Heart left ventricle (tissue), 16 donors: ENCODE results near the gene TEX30. TPM values are rescaled to one million over a fixed set of nuclear protein-coding genes. Genes with fewer than 3 reads are reported as not detected.

ENCODE experiments used
- ATAC-seq, 4 donors: fragments of 200-7000 bp; cut with Tn5 transposase; one replicate each; pipeline ENCODE4 v1.9.1; 2020 to 2022; ENCODE audit warnings: moderate library complexity in 4 of 4, mild to moderate bottlenecking in 3 of 4, moderate number of reproducible peaks in 1 of 4
- DNase-seq, 5 donors: peaks; one replicate each; pipeline ENCODE4 v3.0.0-alpha.2; 2020
- H3K27ac ChIP-seq, 12 donors: fragments of 200-600 bp; sonication (generic) in 4 of 12; one replicate each; pipeline versions ENCODE4 v1.5.0 to v1.8.0; 2016 to 2022; ENCODE audit warnings: mild to moderate bottlenecking in 2 of 12
- H3K27me3 ChIP-seq, 9 donors: fragments of 200-600 bp; sonication (generic) in 2 of 9; one replicate each; pipeline versions ENCODE4 v1.5.1 to v1.8.0; 2016 to 2022; ENCODE audit warnings: mild to moderate bottlenecking in 3 of 9
- H3K36me3 ChIP-seq, 9 donors: fragments of 200-600 bp; sonication (generic) in 2 of 9; one replicate each; pipeline versions ENCODE4 v1.5.0 to v1.8.0; 2018 to 2022; ENCODE audit warnings: mild to moderate bottlenecking in 2 of 9
- H3K4me1 ChIP-seq, 12 donors: fragments of 200-600 bp; sonication (generic) in 4 of 12; one replicate each; pipeline versions ENCODE4 v1.5.0 to v1.8.0; 2016 to 2022; ENCODE audit warnings: mild to moderate bottlenecking in 3 of 12
- H3K4me3 ChIP-seq, 12 donors: fragments of 200-600 bp; sonication (generic) in 4 of 12; one replicate each; pipeline versions ENCODE4 v1.5.0 to v1.8.0; 2017 to 2022; ENCODE audit warnings: mild to moderate bottlenecking in 9 of 12, moderate library complexity in 4 of 12
- H3K9me3 ChIP-seq, 12 donors: fragments of 200-600 bp; sonication (generic) in 4 of 12; one replicate each; pipeline versions ENCODE4 v1.5.0 to v1.8.0; 2016 to 2022; ENCODE audit warnings: mild to moderate bottlenecking in 1 of 12
- CTCF ChIP-seq, 12 donors: fragments of 200-600 bp; sonication (generic) in 4 of 12; IDR thresholded peaks; one replicate each; pipeline versions ENCODE4 v1.5.0 to v1.8.0; 2018 to 2022; ENCODE audit warnings: antibody characterized with exemption in 12 of 12, mild to moderate bottlenecking in 5 of 12
- POLR2A ChIP-seq, 2 donors: fragments of 450-650 bp; IDR thresholded peaks; one replicate each; pipeline ENCODE4 v1.6.1; 2017; ENCODE audit warnings: antibody characterized with exemption in 2 of 2, mild to moderate bottlenecking in 2 of 2, moderate library complexity in 2 of 2
- WGBS, 4 donors: extraction: QIAGEN DNeasy Blood & Tissue Kit in 2 of 4; methylation state at CpG; one replicate each; pipeline versions ENCODE4 v1.1.5 to v1.1.7; 2013 to 2018; 5-methylcytosine and 5-hydroxymethylcytosine counted together
- intact Hi-C, 10 donors: fragments of 100-400 bp; cut with DNase I; formaldehyde crosslinking; loops; one replicate each; pipeline versions ENCODE4 v1.11.1 to v1.14.2; 2022
- polyA plus RNA-seq, 2 donors: library from polyadenylated mRNA; stranded (reverse); fragments of 200-250 nt; gene quantifications; one replicate each; pipeline ENCODE4 v1.2.3, GENCODE V29; 2013
- total RNA-seq, 9 donors: library from RNA; depleted of rRNA in 2 of 9; stranded (reverse); fragments of >200 nt in 2 of 9; fragmentation: NEBNext Ultra II Directional in 3 of 9; extraction: Animal tissue kit (Norgen Biotek cat#: 25700) in 3 of 9; gene quantifications; one replicate each; pipeline versions ENCODE4 v1.1.0 to v1.2.4, GENCODE V29; 2016 to 2023
- donor health status: ischemic (EF 13 %, LVEDD 7.1; RV severe dilation, severe dysfunction).
- donor health status: healthy with polysubstance abuse.
- donor health status: DM: no; HTN: yes; CAD: no.
- donor health status: DM: no; HTN: no; CAD: no.
- donor health status: ischemic (EF 25% LVEDD 6.9; RV normal size, moderate dysfunction).
- donor health status: ischemic (EF 25% LVEDD 5.7; RV mildly dilated, moderate dysfunction).
- donor health status: healthy.
- donor health status: DM: yes; HTN: yes; CAD: no.
- donor health status: ischemic (EF 35%, LVEDD 5.7; RV mildly dilated, moderate dysfunction).
- donor health status: nonischemic (EF 11% LVEDD 7.7; RV severe dilation, severe dysfunction).
- donor health status: DM: yes; HTN: yes; CAD: no.
- donor health status: PGD.
- donor health status: ischemic (EF 29% LVEDD 5.4; RV normal size, mild dysfunction).
- donor health status: nonischemic (EF 23%, LVEDD 6.1; RV moderate dilation, normal function).

Gene TEX30
- total and polyA plus RNA-seq, 11 donors = 6.0 to 13.7 (median 10.2) TPM

- Histone ChIP-seq H3K27me3 (no peaks in the 10 kb centered on the region), H3K36me3 (peaks cover 0 to 43% (median 21%) of the 10 kb centered on the region in 9 donors), H3K27ac (no peak overlapping the region), H3K4me1 (peaks cover 0 to 38% (median 10%) of the 10 kb centered on the region in 12 donors), H3K9me3 (peaks cover 0 to 22% (median 3%) of the 10 kb centered on the region in 12 donors), H3K4me3 (no peak overlapping the region)
- intact Hi-C loops = no loop called here
- TF ChIP-seq POLR2A (IDR thresholded peaks at IDR 0.05) (no peak), CTCF (IDR thresholded peaks at IDR 0.05) (no peak)
- ATAC-seq (no peak), DNase-seq (no peak)
Observed at GRCh38 chr13:102812611-102813287, 39.2 kb upstream of the TEX30 start.

- no peak for TF ChIP-seq POLR2A (IDR thresholded peaks at IDR 0.05)
- no peak for TF ChIP-seq CTCF (IDR thresholded peaks at IDR 0.05)
- no peak for DNase-seq
- intact Hi-C loops = no loop called here
- no peaks in the 10 kb centered on the region for H3K27me3 ChIP-seq
- H3K4me1 ChIP-seq = peaks cover 0 to 34% (median 15%) of the 10 kb centered on the region in 12 donors
- no peak overlapping the region for H3K4me3 ChIP-seq
- no peak overlapping the region for H3K27ac ChIP-seq
- peak in 1 of 4 donors; percentile 36 for ATAC-seq
- peaks cover 0 to 24% (median 9%) of the 10 kb centered on the region in 9 donors for H3K36me3 ChIP-seq
- WGBS, 4 donors = 77 to 85% (median 82%) methylated on average over 3 of the region's 3 CpGs
- H3K9me3 ChIP-seq = peaks cover 0 to 22% (median 3%) of the 10 kb centered on the region in 12 donors
Observed at GRCh38 chr13:102807699-102808098, 34.1 kb upstream of the TEX30 start.

GRCh38 chr13:102805680-102806079 is 32.1 kb upstream of the TEX30 start:
- WGBS, 4 donors = 92 to 97% (median 95%) methylated on average over 3 of the region's 3 CpGs
- peaks cover 0 to 16% (median 4%) of the 10 kb centered on the region in 9 donors for H3K36me3 ChIP-seq
- peaks cover 0 to 8% (median 0%) of the 10 kb centered on the region in 12 donors for H3K9me3 ChIP-seq
- H3K27me3 ChIP-seq = no peaks in the 10 kb centered on the region
- TF ChIP-seq POLR2A (IDR thresholded peaks at IDR 0.05) = no peak
- no peak for TF ChIP-seq CTCF (IDR thresholded peaks at IDR 0.05)
- peaks cover 0 to 47% (median 28%) of the 10 kb centered on the region in 12 donors for H3K4me1 ChIP-seq
- H3K4me3 ChIP-seq = no peak overlapping the region
- DNase-seq = no peak
- H3K27ac ChIP-seq = no peak overlapping the region
- no peak for ATAC-seq
- intact Hi-C loops = no loop called here

- Histone ChIP-seq H3K36me3 (no peaks in the 10 kb centered on the region), H3K27me3 (peaks cover 0 to 10% (median 0%) of the 10 kb centered on the region in 9 donors), H3K4me3 (peak overlapping the region; percentile 65 to 95 (median 82)), H3K9me3 (no peaks in the 10 kb centered on the region), H3K27ac (peak overlapping the region; percentile 72 to 96 (median 91)), H3K4me1 (peaks cover 0 to 47% (median 30%) of the 10 kb centered on the region in 12 donors)
- whole genome bisulfite sequencing, 4 donors = 2 to 6% (median 2%) methylated on average over 30 to 81 of the region's 81 CpGs
- intact Hi-C loops = loop anchor here in 5 of 10 donors (1.0 to 5.0 kb wide), 5 partner anchors 42 to 220 kb away; partner anchors contain the start of genes TPP2 (in 2 of the 5) and ERCC5 (in 1 of the 5)
- DNase-seq = peak; percentile 84 to 90 (median 87)
- peak; percentile 66 to 87 (median 82) for ATAC-seq
- TF ChIP-seq POLR2A (IDR thresholded peaks at IDR 0.05) = peak in 1 of 2 donors; percentile 26
- TF ChIP-seq CTCF (IDR thresholded peaks at IDR 0.05) = peak; percentile 70 to 89 (median 82)
Observed at GRCh38 chr13:102800145-102801041, 26.8 kb upstream of the TEX30 start.
